ENCODE data around the gene HSD11B1. TPM values are rescaled to one million over a fixed set of nuclear protein-coding genes. Genes with fewer than 3 reads are reported as not detected.

HSD11B1 gene
- total RNA-seq, 1 experiment from 2014 or later = 0.21 TPM

- H3K9me3 Mint-ChIP-seq (ENCODE audit: unreplicated experiment) = no peaks in the 10 kb centered on the region
- no peak for DNase-seq (ENCODE audit: unreplicated experiment)
- no peaks in the 10 kb centered on the region for H3K4me1 Mint-ChIP-seq (ENCODE audit: insufficient read depth, unreplicated experiment)
- POLR2A ChIA-PET = no interaction called here
- intact Hi-C loops (cut with micrococcal nuclease) = no loop called here
- no peaks in the 10 kb centered on the region for H3K36me3 Mint-ChIP-seq (ENCODE audit: insufficient read depth, unreplicated experiment)
- no peak overlapping the region for H3K4me3 Mint-ChIP-seq (ENCODE audit: unreplicated experiment)
- CTCF ChIA-PET = interaction anchor here (0.7 to 1.3 kb wide), 3 partner anchors 17 to 28 kb away, joined by 3 to 6 read pairs (median 3); no protein-coding TSS in a partner anchor
- BruUV-seq (replicated peaks) = no TSS peak
- H3K27me3 Mint-ChIP-seq (ENCODE audit: insufficient read depth, unreplicated experiment) = no peaks in the 10 kb centered on the region
- no peak for TF ChIP-seq CTCF (IDR thresholded peaks at IDR 0.05; ENCODE audit: unreplicated experiment)
- H3K27ac Mint-ChIP-seq (ENCODE audit: low read depth, unreplicated experiment) = no peak overlapping the region
These were observed 15.7 kb downstream of the HSD11B1 start for GRCh38 chr1:209720326-209720725.

- Mint-ChIP-seq H3K27me3 (ENCODE audit: insufficient read depth, unreplicated experiment) (no peaks in the 10 kb centered on the region), H3K4me1 (ENCODE audit: insufficient read depth, unreplicated experiment) (no peaks in the 10 kb centered on the region), H3K27ac (ENCODE audit: low read depth, unreplicated experiment) (no peak overlapping the region), H3K4me3 (ENCODE audit: unreplicated experiment) (no peak overlapping the region), H3K9me3 (ENCODE audit: unreplicated experiment) (no peaks in the 10 kb centered on the region), H3K36me3 (ENCODE audit: insufficient read depth, unreplicated experiment) (no peaks in the 10 kb centered on the region)
- ChIA-PET CTCF (interaction anchor here (0.7 to 1.4 kb wide), 4 partner anchors 16 to 118 kb away, joined by 4 to 6 read pairs (median 5); no protein-coding TSS in a partner anchor), POLR2A (interaction anchor here (0.7 kb wide), 2 partner anchors 31 to 293 kb away, joined by 3 to 4 read pairs; no protein-coding TSS in a partner anchor)
- no TSS peak for BruUV-seq (replicated peaks)
- TF ChIP-seq CTCF (IDR thresholded peaks at IDR 0.05; ENCODE audit: unreplicated experiment) = no peak
- intact Hi-C loops (cut with micrococcal nuclease) = no loop called here
- no peak for DNase-seq (ENCODE audit: unreplicated experiment)
These were observed 16.2 kb downstream of the HSD11B1 start for GRCh38 chr1:209720826-209721225.

- H3K4me1 Mint-ChIP-seq (ENCODE audit: insufficient read depth, unreplicated experiment) = no peaks in the 10 kb centered on the region
- no peaks in the 10 kb centered on the region for H3K36me3 Mint-ChIP-seq (ENCODE audit: insufficient read depth, unreplicated experiment)
- no peak for DNase-seq (ENCODE audit: unreplicated experiment)
- no TSS peak for BruUV-seq (replicated peaks)
- intact Hi-C loops (cut with micrococcal nuclease) = no loop called here
- no peak overlapping the region for H3K27ac Mint-ChIP-seq (ENCODE audit: low read depth, unreplicated experiment)
- ChIA-PET CTCF (interaction anchor here (0.7 to 1.4 kb wide), 3 partner anchors 27 to 119 kb away, joined by 4 to 6 read pairs (median 4); no protein-coding TSS in a partner anchor), POLR2A (interaction anchor here (0.7 kb wide), 2 partner anchors 31 to 293 kb away, joined by 3 to 4 read pairs; no protein-coding TSS in a partner anchor)
- no peak overlapping the region for H3K4me3 Mint-ChIP-seq (ENCODE audit: unreplicated experiment)
- H3K9me3 Mint-ChIP-seq (ENCODE audit: unreplicated experiment) = no peaks in the 10 kb centered on the region
- TF ChIP-seq CTCF (IDR thresholded peaks at IDR 0.05; ENCODE audit: unreplicated experiment) = no peak
- H3K27me3 Mint-ChIP-seq (ENCODE audit: insufficient read depth, unreplicated experiment) = no peaks in the 10 kb centered on the region
These were observed 16.7 kb downstream of the HSD11B1 start for GRCh38 chr1:209721323-209721722.

- H3K4me3 Mint-ChIP-seq (ENCODE audit: unreplicated experiment) = no peak overlapping the region
- intact Hi-C loops (cut with micrococcal nuclease) = no loop called here
- no peak overlapping the region for H3K27ac Mint-ChIP-seq (ENCODE audit: low read depth, unreplicated experiment)
- H3K4me1 Mint-ChIP-seq (ENCODE audit: insufficient read depth, unreplicated experiment) = no peaks in the 10 kb centered on the region
- no peaks in the 10 kb centered on the region for H3K27me3 Mint-ChIP-seq (ENCODE audit: insufficient read depth, unreplicated experiment)
- no TSS peak for BruUV-seq (replicated peaks)
- ChIA-PET CTCF (interaction anchor here (0.5 to 16.7 kb wide), 6 partner anchors 12 to 405 kb away, joined by 3 to 227 read pairs (median 3); no protein-coding TSS in a partner anchor), POLR2A (interaction anchor here (1.0 to 1.4 kb wide), 2 partner anchors 8 to 10 kb away, joined by 3 to 4 read pairs; no protein-coding TSS in a partner anchor)
- TF ChIP-seq CTCF (IDR thresholded peaks at IDR 0.05; ENCODE audit: unreplicated experiment) = no peak
- H3K9me3 Mint-ChIP-seq (ENCODE audit: unreplicated experiment) = no peaks in the 10 kb centered on the region
- DNase-seq (ENCODE audit: unreplicated experiment) = no peak
- no peaks in the 10 kb centered on the region for H3K36me3 Mint-ChIP-seq (ENCODE audit: insufficient read depth, unreplicated experiment)
These were observed 18.6 kb downstream of the HSD11B1 start for GRCh38 chr1:209723265-209723664.
